HG02973 (cell line): ENCODE results near the gene FANCI.
"Not testable (repeated sequence)": the region's sequence is repeated elsewhere in the genome, so short reads cannot be mapped to it uniquely, and the experiment has no call there.

Experiments
- ATAC-seq: cut with Tn5 transposase; IDR thresholded peaks from one replicate; pipeline ENCODE4 v1.9.1; 2021; ENCODE audit warnings: moderate library complexity; ENCODE audit not compliant: unreplicated experiment

Gene FANCI

GRCh38 chr15:89221543-89221942 is 22.2 kb upstream of the FANCI start, which contains the start of gene RLBP1:
Gene RLBP1 (minus strand): TSS chr15:89221579. CDS start chr15:89218975, 2,604 bp downstream.
- no peak for ATAC-seq

- no peak for ATAC-seq
Measured at GRCh38 chr15:89225588-89225987, 18.2 kb upstream of the FANCI start.

GRCh38 chr15:89226359-89227221 is 17.2 kb upstream of the FANCI start:
- no peak for ATAC-seq

- ATAC-seq, result no peak
Measured at GRCh38 chr15:89227425-89227824, 16.4 kb upstream of the FANCI start.

- no peak for ATAC-seq
Measured at GRCh38 chr15:89230277-89230676, 13.5 kb upstream of the FANCI start.

GRCh38 chr15:89231832-89232231 is 11.9 kb upstream of the FANCI start:
- no peak for ATAC-seq

- not testable (repeated sequence) for ATAC-seq
Measured at GRCh38 chr15:89239883-89240810, 3.6 kb upstream of the FANCI start.

- ATAC-seq, result no peak
Measured at GRCh38 chr15:89243046-89243690, 611 bp upstream of the FANCI start.

- no peak for ATAC-seq
Measured at GRCh38 chr15:89244574-89244903, 760 bp downstream of the FANCI start.

GRCh38 chr15:89247446-89247845 is 3.7 kb downstream of the FANCI start:
- no peak for ATAC-seq

GRCh38 chr15:89248584-89248983 is 4.8 kb downstream of the FANCI start:
- no peak for ATAC-seq

GRCh38 chr15:89250142-89250541 is 6.4 kb downstream of the FANCI start:
- not testable (repeated sequence) for ATAC-seq

GRCh38 chr15:89277281-89277680 is 33.5 kb downstream of the FANCI start:
- not testable (repeated sequence) for ATAC-seq

- no peak for ATAC-seq
Measured at GRCh38 chr15:89278307-89278706, 34.5 kb downstream of the FANCI start.

GRCh38 chr15:89282631-89283030 is 38.9 kb downstream of the FANCI start:
- ATAC-seq, result no peak

GRCh38 chr15:89283201-89283600 is 39.4 kb downstream of the FANCI start:
- no peak for ATAC-seq

- no peak for ATAC-seq
Measured at GRCh38 chr15:89291934-89292438, 48.2 kb downstream of the FANCI start.

GRCh38 chr15:89293012-89293411 is 49.2 kb downstream of the FANCI start:
- ATAC-seq, result no peak

GRCh38 chr15:89299896-89300295 is 56.1 kb downstream of the FANCI start:
- no peak for ATAC-seq

- ATAC-seq, result no peak
Measured at GRCh38 chr15:89301304-89302089, 57.7 kb downstream of the FANCI start.
